ENCODE measurements around the gene CTCF.

Gene CTCF

GRCh38 chr16:67660564-67661028 is 98.3 kb downstream of the CTCF start, which contains the start of gene PARD6A:
Gene PARD6A (plus strand): TSS chr16:67660960. CDS start chr16:67661039, 79 bp downstream.
- Histone ChIP-seq H3K79me2 (ENCODE audit: insufficient read depth, low read length) (peaks cover 15% of the 10 kb centered on the region; the same call in 1 of the 2 replicates), H3K4me1 (ENCODE audit: insufficient read depth, low read length, poor library complexity, severe bottlenecking) (peaks cover 9% of the 10 kb centered on the region), H3K4me3 (ENCODE audit: low read length, poor library complexity, severe bottlenecking) (peak within 1 kb of the TSS; percentile 76), H3K4me2 (ENCODE audit: low read depth, low read length, poor library complexity, severe bottlenecking) (peak within 1 kb of the TSS; percentile 72), H3K36me3 (ENCODE audit: insufficient read depth, low read length) (peaks cover 25% of the 10 kb centered on the region; the same call in 1 of the 2 replicates), H3F3A (ENCODE audit: low read depth) (no peaks in the 10 kb centered on the region), H4K20me1 (ENCODE audit: insufficient read depth, low read length, poor library complexity, severe bottlenecking) (peaks cover 22% of the 10 kb centered on the region), H3K9me3 (ENCODE audit: insufficient read depth, low read depth, low read length) (no peaks in the 10 kb centered on the region), H3K9ac (ENCODE audit: low read depth, low read length, poor library complexity, severe bottlenecking) (peak within 1 kb of the TSS; percentile 71), H3K27me3 (ENCODE audit: insufficient read depth, low read length, poor library complexity, severe bottlenecking) (no peaks in the 10 kb centered on the region), H2AFZ (ENCODE audit: low read length) (peak within 1 kb of the TSS; percentile 82), H3K9me2 (replicated peaks; ENCODE audit: low read depth, low read length) (no peaks in the 10 kb centered on the region)
- no peak for TF ChIP-seq EZH2phosphoT487 (IDR thresholded peaks at IDR 0.05; ENCODE audit: borderline replicate concordance)
- TF ChIP-seq CTCF (conservative IDR thresholded peaks at IDR 0.05; ENCODE audit: low read length) = no peak

- peak overlapping the region; percentile 41 for H3K9ac ChIP-seq (ENCODE audit: low read depth, low read length, poor library complexity, severe bottlenecking)
- peaks cover 9% of the 10 kb centered on the region for H3K4me1 ChIP-seq (ENCODE audit: insufficient read depth, low read length, poor library complexity, severe bottlenecking)
These were observed 98.9 kb downstream of the CTCF start for GRCh38 chr16:67661101-67661761.

GRCh38 chr16:67661886-67662652 is 99.7 kb downstream of the CTCF start:
- no peak overlapping the region for H2AFZ ChIP-seq (ENCODE audit: low read length)
- H3K79me2 ChIP-seq (ENCODE audit: insufficient read depth, low read length) = peaks cover 12% of the 10 kb centered on the region; the same call in 1 of the 2 replicates
- TF ChIP-seq CTCF (conservative IDR thresholded peaks at IDR 0.05; ENCODE audit: low read length) (no peak), EZH2phosphoT487 (IDR thresholded peaks at IDR 0.05; ENCODE audit: borderline replicate concordance) (no peak)
- no peaks in the 10 kb centered on the region for H3K9me3 ChIP-seq (ENCODE audit: insufficient read depth, low read depth, low read length)
- no peak overlapping the region for H3K4me2 ChIP-seq (ENCODE audit: low read depth, low read length, poor library complexity, severe bottlenecking)
- H4K20me1 ChIP-seq (ENCODE audit: insufficient read depth, low read length, poor library complexity, severe bottlenecking) = peaks cover 22% of the 10 kb centered on the region
- peaks cover 12% of the 10 kb centered on the region for H3K4me1 ChIP-seq (ENCODE audit: insufficient read depth, low read length, poor library complexity, severe bottlenecking)
- no peaks in the 10 kb centered on the region for H3F3A ChIP-seq (ENCODE audit: low read depth)
- no peak overlapping the region for H3K4me3 ChIP-seq (ENCODE audit: low read length, poor library complexity, severe bottlenecking)
- peaks cover 10% of the 10 kb centered on the region; the same call in 1 of the 2 replicates for H3K36me3 ChIP-seq (ENCODE audit: insufficient read depth, low read length)
- no peak overlapping the region for H3K9ac ChIP-seq (ENCODE audit: low read depth, low read length, poor library complexity, severe bottlenecking)
- no peaks in the 10 kb centered on the region for H3K27me3 ChIP-seq (ENCODE audit: insufficient read depth, low read length, poor library complexity, severe bottlenecking)
- no peaks in the 10 kb centered on the region for H3K9me2 ChIP-seq (replicated peaks; ENCODE audit: low read depth, low read length)

More at GRCh38 chr16:67661101-67661761, 98.9 kb downstream of the CTCF start:
- H3K27me3 ChIP-seq (ENCODE audit: insufficient read depth, low read length, poor library complexity, severe bottlenecking) = no peaks in the 10 kb centered on the region
- H3K9me2 ChIP-seq (replicated peaks; ENCODE audit: low read depth, low read length) = no peaks in the 10 kb centered on the region
- no peaks in the 10 kb centered on the region for H3F3A ChIP-seq (ENCODE audit: low read depth)
- no peaks in the 10 kb centered on the region for H3K9me3 ChIP-seq (ENCODE audit: insufficient read depth, low read depth, low read length)
- H3K4me2 ChIP-seq (ENCODE audit: low read depth, low read length, poor library complexity, severe bottlenecking) = peak overlapping the region; percentile 72
- H2AFZ ChIP-seq (ENCODE audit: low read length) = no peak overlapping the region
- peaks cover 22% of the 10 kb centered on the region for H4K20me1 ChIP-seq (ENCODE audit: insufficient read depth, low read length, poor library complexity, severe bottlenecking)
- peak overlapping the region; percentile 76 for H3K4me3 ChIP-seq (ENCODE audit: low read length, poor library complexity, severe bottlenecking)
- H3K36me3 ChIP-seq (ENCODE audit: insufficient read depth, low read length) = peaks cover 19% of the 10 kb centered on the region; the same call in 1 of the 2 replicates
- H3K79me2 ChIP-seq (ENCODE audit: insufficient read depth, low read length) = peaks cover 14% of the 10 kb centered on the region; the same call in 1 of the 2 replicates
- TF ChIP-seq CTCF (conservative IDR thresholded peaks at IDR 0.05; ENCODE audit: low read length) = no peak
- no peak for TF ChIP-seq EZH2phosphoT487 (IDR thresholded peaks at IDR 0.05; ENCODE audit: borderline replicate concordance)
